Ovary (tissue), 3 donors: Measurements from ENCODE around the gene SMIM12.

Experiments used
- CTCF ChIP-seq, 3 donors: fragments of 450-650 bp in 2 of 3; fragments of 200-600 bp in 1 of 3; IDR thresholded peaks; one replicate each; pipeline versions ENCODE4 v1.5.1 to v1.8.0; 2016 to 2022; ENCODE audit warnings: antibody characterized with exemption in 3 of 3, mild to moderate bottlenecking in 1 of 3
- POLR2A ChIP-seq: fragments of 450-650 bp; IDR thresholded peaks from one replicate; pipeline ENCODE4 v1.6.1; 2017; ENCODE audit warnings: antibody characterized with exemption, mild to moderate bottlenecking, moderate library complexity
- donor health status: DM: no; HTN: no; CAD: no.

GRCh38 chr1:34879230-34879629 lies 19.7 kb upstream of the SMIM12 start:
- TF ChIP-seq CTCF (IDR thresholded peaks at IDR 0.05), result no peak
- TF ChIP-seq POLR2A, result no peak
